Tibial artery (tissue), 4 donors: Measurements from ENCODE around the gene SRSF7.

Experiments used
- DNase-seq, 2 donors: peaks; one replicate each; pipeline ENCODE4 v3.0.0-alpha.2; 2019
- H3K27ac ChIP-seq, 2 donors: fragments of 200-600 bp; sonication (generic) in 1 of 2; 1 replicate in 1 of 2; 2 replicates in 1 of 2; pipeline ENCODE4 v1.5.1; 2018 to 2019; ENCODE audit warnings: mild to moderate bottlenecking in 1 of 2
- H3K27me3 ChIP-seq, 2 donors: fragments of 200-600 bp; sonication (generic) in 1 of 2; one replicate each; pipeline versions ENCODE4 v1.5.1 to v1.6.0; 2016 to 2019
- H3K36me3 ChIP-seq, 3 donors: fragments of 200-600 bp; sonication (generic) in 2 of 3; one replicate each; pipeline ENCODE4 v1.5.1; 2016 to 2019; ENCODE audit warnings: mild to moderate bottlenecking in 2 of 3
- H3K4me1 ChIP-seq, 4 donors: fragments of 200-600 bp; sonication (generic) in 2 of 4; 1 replicate in 3 of 4; 2 replicates in 1 of 4; pipeline ENCODE4 v1.5.1; 2016 to 2019
- H3K4me3 ChIP-seq, 2 donors: fragments of 200-600 bp; sonication (generic) in 1 of 2; 1 replicate in 1 of 2; 2 replicates in 1 of 2; pipeline ENCODE4 v1.5.1; 2018 to 2019; ENCODE audit warnings: mild to moderate bottlenecking in 2 of 2
- H3K9me3 ChIP-seq, 3 donors: fragments of 200-600 bp; sonication (generic) in 1 of 3; one replicate each; pipeline ENCODE4 v1.5.1; 2016 to 2019
- CTCF ChIP-seq, 2 experiments: fragments of 200-600 bp in 1 of 2; fragments of 450-650 bp in 1 of 2; IDR thresholded peaks; one replicate each; pipeline ENCODE4 v1.5.1; 2017 to 2019; ENCODE audit warnings: antibody characterized with exemption in 2 of 2, mild to moderate bottlenecking in 1 of 2, moderate library complexity in 1 of 2
- intact Hi-C: fragments of 100-400 bp; cut with DNase I; formaldehyde crosslinking; loops from one replicate; pipeline ENCODE4 v1.15.0; 2023; ENCODE audit warnings: low total_unique reads

The SRSF7 gene

GRCh38 chr2:38747819-38748218 lies 3.3 kb downstream of the SRSF7 start:
- H3K36me3 ChIP-seq = peaks cover 50 to 68% (median 64%) of the 10 kb centered on the region in 3 donors
- H3K27me3 ChIP-seq = no peaks in the 10 kb centered on the region
- intact Hi-C loops = loop anchor here (10.0 kb wide), 1 partner anchor 423 kb away; no protein-coding TSS in a partner anchor
- peak overlapping the region in 1 of 2 donors; percentile 14 for H3K27ac ChIP-seq
- H3K9me3 ChIP-seq = no peaks in the 10 kb centered on the region
- no peak for TF ChIP-seq CTCF (IDR thresholded peaks at IDR 0.05)
- no peak for DNase-seq
- H3K4me1 ChIP-seq = peaks cover 0 to 56% (median 23%) of the 10 kb centered on the region in 4 donors
- H3K4me3 ChIP-seq = no peak overlapping the region

GRCh38 chr2:38747007-38747424 lies 4.1 kb downstream of the SRSF7 start:
- Histone ChIP-seq H3K27ac (peak overlapping the region in 1 of 2 donors; percentile 14), H3K36me3 (peaks cover 50 to 76% (median 72%) of the 10 kb centered on the region in 3 donors), H3K27me3 (no peaks in the 10 kb centered on the region), H3K4me1 (peaks cover 0 to 56% (median 23%) of the 10 kb centered on the region in 4 donors), H3K9me3 (no peaks in the 10 kb centered on the region), H3K4me3 (no peak overlapping the region)
- DNase-seq = no peak
- intact Hi-C loops = loop anchor here (10.0 kb wide), 1 partner anchor 422 kb away; no protein-coding TSS in a partner anchor
- TF ChIP-seq CTCF (IDR thresholded peaks at IDR 0.05) = no peak

GRCh38 chr2:38745267-38745666 lies 5.9 kb downstream of the SRSF7 start:
- Histone ChIP-seq H3K27me3 (no peaks in the 10 kb centered on the region), H3K9me3 (no peaks in the 10 kb centered on the region), H3K36me3 (peaks cover 50 to 83% (median 80%) of the 10 kb centered on the region in 3 donors), H3K4me1 (peaks cover 0 to 61% (median 29%) of the 10 kb centered on the region in 4 donors), H3K4me3 (no peak overlapping the region), H3K27ac (no peak overlapping the region)
- no peak for TF ChIP-seq CTCF (IDR thresholded peaks at IDR 0.05)
- intact Hi-C loops = loop anchor here (10.0 kb wide), 1 partner anchor 420 kb away; no protein-coding TSS in a partner anchor
- no peak for DNase-seq

- TF ChIP-seq CTCF (IDR thresholded peaks at IDR 0.05) = no peak
- Histone ChIP-seq H3K9me3 (no peaks in the 10 kb centered on the region), H3K27ac (no peak overlapping the region), H3K36me3 (peaks cover 50 to 81% (median 80%) of the 10 kb centered on the region in 3 donors), H3K27me3 (no peaks in the 10 kb centered on the region), H3K4me3 (no peak overlapping the region), H3K4me1 (peaks cover 0 to 55% (median 26%) of the 10 kb centered on the region in 4 donors)
- intact Hi-C loops = loop anchor here (1.0 to 10.0 kb wide), 3 partner anchors 13 to 420 kb away; no protein-coding TSS in a partner anchor
- no peak for DNase-seq
Observed at GRCh38 chr2:38744399-38744780, 6.8 kb downstream of the SRSF7 start.

- Histone ChIP-seq H3K4me3 (no peak overlapping the region), H3K36me3 (peaks cover 45 to 76% (median 76%) of the 10 kb centered on the region in 3 donors), H3K9me3 (no peaks in the 10 kb centered on the region), H3K4me1 (peaks cover 0 to 50% (median 22%) of the 10 kb centered on the region in 4 donors), H3K27me3 (no peaks in the 10 kb centered on the region), H3K27ac (no peak overlapping the region)
- intact Hi-C loops = loop anchor here (1.0 to 10.0 kb wide), 3 partner anchors 13 to 419 kb away; no protein-coding TSS in a partner anchor
- no peak for DNase-seq
- TF ChIP-seq CTCF (IDR thresholded peaks at IDR 0.05) = no peak
Observed at GRCh38 chr2:38743672-38744398, 7.3 kb downstream of the SRSF7 start.
